Calu3 (cell line): ENCODE results near the gene MRPS25. TPM values are rescaled to one million over a fixed set of nuclear protein-coding genes. Genes with fewer than 3 reads are reported as not detected.
A peak's percentile ranks its signal among the peaks of the same experiment; 100 is the strongest.

ENCODE experiments used
- BruUV-seq: library from RNA; stranded (reverse); fragments of 400-500 nt; replicated peaks from 2 replicates; lab custom pipeline; 2021; lab: Mats Ljungman, UMichigan
- CTCF ChIA-PET: fragments of 300-600 bp; sonication (Branson Sonifier 250); formaldehyde crosslinking; loops from one replicate; lab custom pipeline; 2022; ENCODE audit warnings: antibody characterized with exemption; lab: Charles Lee
- DNase-seq: peaks from one replicate; pipeline ENCODE4 v3.0.0; 2022
- H3K27ac Mint-ChIP-seq: one replicate; pipeline ENCODE4 v1.8.0; 2022; ENCODE audit warnings: mixed read lengths; ENCODE audit not compliant: unreplicated experiment
- H3K27me3 Mint-ChIP-seq: one replicate; pipeline ENCODE4 v1.8.0; 2022; ENCODE audit warnings: mixed read lengths; ENCODE audit not compliant: unreplicated experiment
- H3K36me3 Mint-ChIP-seq: one replicate; pipeline ENCODE4 v1.8.0; 2022; ENCODE audit warnings: mild to moderate bottlenecking, moderate library complexity, mixed read lengths; ENCODE audit not compliant: insufficient read depth, unreplicated experiment
- H3K4me1 Mint-ChIP-seq: one replicate; pipeline ENCODE4 v1.8.0; 2022; ENCODE audit warnings: mild to moderate bottlenecking, low read depth, mixed read lengths; ENCODE audit not compliant: unreplicated experiment
- H3K4me3 Mint-ChIP-seq: one replicate; pipeline ENCODE4 v1.8.0; 2022; ENCODE audit warnings: mild to moderate bottlenecking, low read depth, moderate library complexity, mixed read lengths; ENCODE audit not compliant: unreplicated experiment
- H3K9me3 Mint-ChIP-seq: one replicate; pipeline ENCODE4 v1.8.0; 2022; ENCODE audit warnings: low read depth, mixed read lengths; ENCODE audit not compliant: unreplicated experiment
- CTCF ChIP-seq: fragments of 200-600 bp; IDR thresholded peaks from one replicate; pipeline ENCODE4 v1.8.0; 2022; ENCODE audit warnings: antibody characterized with exemption; ENCODE audit not compliant: unreplicated experiment
- intact Hi-C: fragments of 100-400 bp; cut with micrococcal nuclease; formaldehyde crosslinking; loops from one replicate; pipeline ENCODE4 v1.10.0; 2022; ENCODE audit not compliant: unreplicated experiment
- total RNA-seq: library from RNA; stranded (reverse); gene quantifications from 2 replicates; pipeline ENCODE4 v1.2.3, GENCODE V29; 2022

MRPS25 gene
- total RNA-seq, 1 experiment from 2014 or later = 51.8 TPM

DNA sequence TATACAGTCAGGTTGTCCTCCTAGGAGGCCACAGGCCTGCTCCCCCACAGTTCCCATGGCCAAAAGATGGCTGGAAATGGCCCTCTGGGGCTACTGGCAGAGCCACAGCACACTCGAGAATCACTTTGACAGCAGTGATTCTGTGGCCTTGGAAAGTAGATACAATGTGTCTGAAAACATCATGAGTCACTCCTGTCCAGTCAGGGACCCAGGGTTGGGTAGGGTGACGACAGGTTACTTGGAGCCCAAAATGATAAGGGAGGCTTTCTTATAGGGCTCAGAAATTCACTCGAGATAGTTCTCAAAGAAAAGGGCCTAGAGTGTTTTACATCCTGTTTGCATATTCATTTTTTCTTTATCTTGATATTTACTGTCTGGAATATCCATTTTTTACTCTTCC is 24.3 kb downstream of the MRPS25 start:
- Mint-ChIP-seq H3K4me3 (no peak overlapping the region), H3K9me3 (no peaks in the 10 kb centered on the region), H3K36me3 (peaks cover 38% of the 10 kb centered on the region), H3K4me1 (no peaks in the 10 kb centered on the region), H3K27me3 (no peaks in the 10 kb centered on the region), H3K27ac (no peak overlapping the region)
- TF ChIP-seq CTCF = no peak
- CTCF ChIA-PET = no interaction called here
- DNase-seq = no peak
- no TSS peak for BruUV-seq
- intact Hi-C loops = loop anchor here (5.0 kb wide), 1 partner anchor 114 kb away; no protein-coding TSS in a partner anchor

DNA sequence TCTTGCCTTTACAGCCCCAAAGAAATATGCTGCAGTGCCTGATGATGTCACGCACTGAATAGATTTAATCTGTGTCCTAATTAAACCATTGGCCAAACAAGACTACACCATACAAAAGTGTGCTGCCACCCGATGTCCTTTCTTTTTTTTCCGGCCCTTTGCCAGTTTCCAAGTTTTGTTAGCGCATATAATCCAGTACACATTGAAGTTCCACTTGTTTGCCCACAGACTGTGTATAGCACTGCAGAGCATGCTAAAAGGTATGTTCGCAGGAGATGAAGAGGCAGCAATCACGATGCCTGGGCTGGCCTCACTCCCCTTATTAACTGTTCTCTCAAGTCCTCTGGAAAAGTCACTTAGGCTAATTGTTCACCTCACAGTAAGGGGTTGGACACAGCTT is 26.8 kb downstream of the MRPS25 start:
- Mint-ChIP-seq H3K36me3 (peaks cover 24% of the 10 kb centered on the region), H3K4me3 (no peak overlapping the region), H3K27ac (no peak overlapping the region), H3K27me3 (no peaks in the 10 kb centered on the region), H3K9me3 (no peaks in the 10 kb centered on the region), H3K4me1 (no peaks in the 10 kb centered on the region)
- TF ChIP-seq CTCF = no peak
- intact Hi-C loops = no loop called here
- DNase-seq = no peak
- BruUV-seq = no TSS peak
- CTCF ChIA-PET = no interaction called here

GRCh38 chr3:15033103-15033502 is 32.0 kb downstream of the MRPS25 start:
- intact Hi-C loops = no loop called here
- no peak for DNase-seq
- Mint-ChIP-seq H3K36me3 (peaks cover 15% of the 10 kb centered on the region), H3K27me3 (no peaks in the 10 kb centered on the region), H3K27ac (peak overlapping the region; percentile 5), H3K9me3 (no peaks in the 10 kb centered on the region), H3K4me3 (no peak overlapping the region), H3K4me1 (no peaks in the 10 kb centered on the region)
- CTCF ChIA-PET = interaction anchor here (0.7 kb wide), 1 partner anchor 429 kb away, joined by 7 read pairs; no protein-coding TSS in a partner anchor
- no peak for TF ChIP-seq CTCF
- BruUV-seq = no TSS peak

GRCh38 chr3:15032650-15033049 is 32.5 kb downstream of the MRPS25 start:
- Mint-ChIP-seq H3K4me1 (no peaks in the 10 kb centered on the region), H3K4me3 (no peak overlapping the region), H3K9me3 (no peaks in the 10 kb centered on the region), H3K27me3 (no peaks in the 10 kb centered on the region), H3K36me3 (peaks cover 20% of the 10 kb centered on the region), H3K27ac (peak overlapping the region; percentile 5)
- CTCF ChIA-PET = no interaction called here
- DNase-seq = no peak
- BruUV-seq = no TSS peak
- TF ChIP-seq CTCF = no peak
- intact Hi-C loops = no loop called here
